Ishikawa (cell line): ENCODE data around the gene MYO1B.
A peak's percentile ranks its signal among the peaks of the same experiment; 100 is the strongest.

Experiments used
- CEBPB ChIP-seq: IDR thresholded peaks from 2 replicates; pipeline ENCODE4 v1.6.1; 2012
- CREB1 ChIP-seq: IDR thresholded peaks from 2 replicates; pipeline ENCODE4 v1.6.1; 2012; ENCODE audit warnings: low read depth
- EP300 ChIP-seq: IDR thresholded peaks from 2 replicates; pipeline ENCODE4 v1.6.1; 2012; ENCODE audit warnings: borderline replicate concordance
- RAD21 ChIP-seq: IDR thresholded peaks from 2 replicates; pipeline ENCODE4 v1.6.1; 2012; ENCODE audit warnings: low read depth
- TAF1 ChIP-seq: IDR thresholded peaks from 2 replicates; pipeline ENCODE4 v1.6.1; 2012; ENCODE audit warnings: low read depth, mild to moderate bottlenecking
- TCF12 ChIP-seq: IDR thresholded peaks from 2 replicates; pipeline ENCODE4 v1.6.1; 2012; ENCODE audit warnings: low read depth
- TEAD4 ChIP-seq: IDR thresholded peaks from 2 replicates; pipeline ENCODE4 v1.6.1; 2012
- YY1 ChIP-seq: IDR thresholded peaks from 2 replicates; pipeline ENCODE4 v1.6.1; 2012; ENCODE audit warnings: low read depth
- ZBTB7A ChIP-seq: IDR thresholded peaks from 2 replicates; pipeline ENCODE4 v1.6.1; 2012; ENCODE audit warnings: low read depth
- TF ChIP-seq, protein P1 (sequence below): IDR thresholded peaks from 2 replicates; pipeline ENCODE4 v1.6.1; 2012
- TF ChIP-seq, protein P2 (sequence below): IDR thresholded peaks from 2 replicates; pipeline ENCODE4 v1.6.1; 2012; ENCODE audit warnings: low read depth, mild to moderate bottlenecking

DNA sequence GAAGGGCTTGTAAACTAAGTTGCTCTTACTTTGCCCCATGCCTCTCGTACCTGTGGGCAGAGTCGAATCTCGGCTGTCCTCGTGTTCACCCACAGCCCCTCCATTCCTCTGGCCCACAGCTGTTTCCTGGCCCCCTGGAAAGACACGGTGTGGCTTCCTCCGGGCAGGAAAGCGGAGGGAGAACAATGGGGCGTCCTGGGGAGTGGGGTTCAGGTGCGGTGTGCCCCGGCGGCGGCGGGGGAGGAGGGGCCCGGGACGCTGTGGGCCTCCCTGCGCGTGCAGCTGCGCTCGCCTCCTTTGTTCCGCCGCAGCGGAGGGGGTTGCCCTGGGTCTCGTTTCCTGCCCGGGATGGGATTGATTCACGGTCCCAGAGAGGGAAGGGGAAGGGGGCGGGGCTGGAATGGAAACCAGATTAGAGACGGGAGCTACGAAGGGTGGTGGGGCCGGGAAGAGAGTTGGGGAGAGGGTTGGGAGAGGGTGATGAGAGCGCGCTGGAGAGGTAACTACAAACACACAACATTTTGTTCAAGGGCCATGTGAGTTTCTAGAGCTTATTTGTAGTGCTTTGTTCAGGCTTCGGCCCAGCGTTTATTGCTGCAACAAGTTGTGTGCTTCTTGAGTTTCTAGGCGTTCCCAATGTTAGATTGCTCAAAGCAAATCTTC, 796 bp downstream of the MYO1B start:
- TF ChIP-seq, protein P1, sequence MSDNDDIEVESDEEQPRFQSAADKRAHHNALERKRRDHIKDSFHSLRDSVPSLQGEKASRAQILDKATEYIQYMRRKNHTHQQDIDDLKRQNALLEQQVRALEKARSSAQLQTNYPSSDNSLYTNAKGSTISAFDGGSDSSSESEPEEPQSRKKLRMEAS, result peak; percentile 43; the same call in 1 of the 2 replicates
- TF ChIP-seq RAD21, result no peak
- no peak for TF ChIP-seq TEAD4
- TF ChIP-seq CREB1, result no peak
- TF ChIP-seq TAF1, result no peak
- TF ChIP-seq, protein P2, sequence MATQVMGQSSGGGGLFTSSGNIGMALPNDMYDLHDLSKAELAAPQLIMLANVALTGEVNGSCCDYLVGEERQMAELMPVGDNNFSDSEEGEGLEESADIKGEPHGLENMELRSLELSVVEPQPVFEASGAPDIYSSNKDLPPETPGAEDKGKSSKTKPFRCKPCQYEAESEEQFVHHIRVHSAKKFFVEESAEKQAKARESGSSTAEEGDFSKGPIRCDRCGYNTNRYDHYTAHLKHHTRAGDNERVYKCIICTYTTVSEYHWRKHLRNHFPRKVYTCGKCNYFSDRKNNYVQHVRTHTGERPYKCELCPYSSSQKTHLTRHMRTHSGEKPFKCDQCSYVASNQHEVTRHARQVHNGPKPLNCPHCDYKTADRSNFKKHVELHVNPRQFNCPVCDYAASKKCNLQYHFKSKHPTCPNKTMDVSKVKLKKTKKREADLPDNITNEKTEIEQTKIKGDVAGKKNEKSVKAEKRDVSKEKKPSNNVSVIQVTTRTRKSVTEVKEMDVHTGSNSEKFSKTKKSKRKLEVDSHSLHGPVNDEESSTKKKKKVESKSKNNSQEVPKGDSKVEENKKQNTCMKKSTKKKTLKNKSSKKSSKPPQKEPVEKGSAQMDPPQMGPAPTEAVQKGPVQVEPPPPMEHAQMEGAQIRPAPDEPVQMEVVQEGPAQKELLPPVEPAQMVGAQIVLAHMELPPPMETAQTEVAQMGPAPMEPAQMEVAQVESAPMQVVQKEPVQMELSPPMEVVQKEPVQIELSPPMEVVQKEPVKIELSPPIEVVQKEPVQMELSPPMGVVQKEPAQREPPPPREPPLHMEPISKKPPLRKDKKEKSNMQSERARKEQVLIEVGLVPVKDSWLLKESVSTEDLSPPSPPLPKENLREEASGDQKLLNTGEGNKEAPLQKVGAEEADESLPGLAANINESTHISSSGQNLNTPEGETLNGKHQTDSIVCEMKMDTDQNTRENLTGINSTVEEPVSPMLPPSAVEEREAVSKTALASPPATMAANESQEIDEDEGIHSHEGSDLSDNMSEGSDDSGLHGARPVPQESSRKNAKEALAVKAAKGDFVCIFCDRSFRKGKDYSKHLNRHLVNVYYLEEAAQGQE, result no peak
- no peak for TF ChIP-seq YY1
- TF ChIP-seq CEBPB, result no peak
- TF ChIP-seq TCF12, result no peak; the same call in 1 of the 2 replicates
- TF ChIP-seq EP300, result no peak
- TF ChIP-seq ZBTB7A, result peak; percentile 83
